ENCODE measurements around the gene SRC.

GRCh38 chr20:37430778-37431460, 85.0 kb downstream of the SRC start:
- TF ChIP-seq POLR2A (IDR thresholded peaks at IDR 0.05; ENCODE audit: low read length) (no peak), GATA1 (IDR thresholded peaks at IDR 0.05; ENCODE audit: low read depth, low read length) (no peak)

All from erythroblast (primary cell).